SK-N-MC (cell line): Measurements from ENCODE around the gene NSL1.

Experiments
- EZH2 ChIP-seq: fragments of 200-600 bp; sonication (generic); IDR thresholded peaks from one replicate; pipeline ENCODE4 v1.6.1; 2017; ENCODE audit warnings: antibody characterized with exemption
- FOXP2 ChIP-seq: optimal IDR thresholded peaks from 2 replicates; pipeline ENCODE3; 2011; ENCODE audit warnings: mild to moderate bottlenecking, moderate library complexity; ENCODE audit not compliant: insufficient read depth; ENCODE audit errors: extremely low read length, control extremely low read depth

GRCh38 chr1:212827171-212827776 is 35.7 kb upstream of the NSL1 start:
- TF ChIP-seq EZH2 (no peak), FOXP2 (no peak)
